ENCODE measurements around the gene CHRNA4. TPM values are rescaled to one million over a fixed set of nuclear protein-coding genes. Genes with fewer than 3 reads are reported as not detected.

CHRNA4 gene
- polyA plus RNA-seq, 1 donor: 0.45 TPM

DNA sequence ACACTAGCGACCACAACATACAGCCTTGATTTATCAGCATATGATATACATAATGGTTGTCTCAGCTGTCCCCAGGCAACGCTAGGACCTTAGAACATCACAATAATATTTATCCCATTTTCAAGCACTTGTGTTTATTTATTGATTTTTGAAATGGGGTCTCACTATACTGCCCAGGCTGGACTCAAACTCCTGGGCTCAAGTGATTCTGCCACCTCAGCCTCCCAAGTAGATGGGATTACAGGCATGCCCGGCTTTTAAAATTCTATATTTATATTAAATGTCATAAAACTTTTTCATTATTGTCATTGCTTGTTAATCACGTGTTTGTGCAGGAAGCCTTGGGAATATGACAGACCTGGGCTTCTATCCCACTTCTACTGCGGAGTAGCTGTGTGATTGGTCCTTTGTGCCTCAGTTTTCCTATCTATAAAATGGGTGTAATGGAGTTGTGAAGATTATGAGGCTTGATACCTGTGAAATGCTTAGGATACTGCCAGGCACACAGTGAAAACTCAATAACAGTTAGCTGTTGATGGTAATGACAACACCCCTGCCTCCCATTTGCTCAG, 58.0 kb downstream of the CHRNA4 start:
- Histone ChIP-seq H3K9me3 (ENCODE audit: control insufficient read depth, low read depth, low read length) (no peaks in the 10 kb centered on the region), H3K27ac (ENCODE audit: low read length) (no peak overlapping the region), H3K27me3 (ENCODE audit: control insufficient read depth, insufficient read depth, low read length) (peaks cover 11% of the 10 kb centered on the region), H3K4me1 (ENCODE audit: control insufficient read depth, insufficient read depth, low read length) (no peaks in the 10 kb centered on the region), H3K4me3 (ENCODE audit: low read length) (no peak overlapping the region), H3K36me3 (ENCODE audit: control insufficient read depth, insufficient read depth, low read length) (no peaks in the 10 kb centered on the region)
- 60% methylated on average over 1 of the region's 5 CpGs for WGBS (ENCODE audit: insufficient coverage, low lambda C conversion rate)
- no peak for DNase-seq

DNA sequence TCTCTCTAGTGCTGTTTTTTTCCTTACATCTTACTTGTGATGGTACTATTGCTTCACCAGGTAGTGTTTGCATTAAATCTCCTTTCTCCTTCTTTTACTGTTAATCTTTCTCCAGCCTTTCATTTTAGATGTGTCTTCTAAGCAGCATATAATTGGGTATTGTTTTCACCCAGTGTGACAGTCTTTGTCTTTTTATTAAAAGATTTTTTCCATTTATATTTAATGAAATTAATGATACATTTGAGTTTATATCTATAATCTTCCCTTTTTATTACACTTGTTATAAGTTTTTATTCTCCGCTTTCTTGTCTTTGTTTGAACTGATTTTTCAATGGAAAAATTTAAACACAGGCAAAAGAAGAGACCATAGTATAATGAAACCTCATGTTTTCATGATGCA, 59.5 kb downstream of the CHRNA4 start:
- Histone ChIP-seq H3K4me3 (ENCODE audit: low read length) (no peak overlapping the region), H3K27me3 (ENCODE audit: control insufficient read depth, insufficient read depth, low read length) (peaks cover 19% of the 10 kb centered on the region), H3K36me3 (ENCODE audit: control insufficient read depth, insufficient read depth, low read length) (no peaks in the 10 kb centered on the region), H3K9me3 (ENCODE audit: control insufficient read depth, low read depth, low read length) (no peaks in the 10 kb centered on the region), H3K4me1 (ENCODE audit: control insufficient read depth, insufficient read depth, low read length) (no peaks in the 10 kb centered on the region), H3K27ac (ENCODE audit: low read length) (no peak overlapping the region)
- WGBS (ENCODE audit: insufficient coverage, low lambda C conversion rate): 100% methylated on average over 1 of the region's 1 CpG
- DNase-seq: no peak

GRCh38 chr20:63298731-63299312, 62.3 kb downstream of the CHRNA4 start:
- no peak overlapping the region for H3K27ac ChIP-seq (ENCODE audit: low read length)
- H3K36me3 ChIP-seq (ENCODE audit: control insufficient read depth, insufficient read depth, low read length): no peaks in the 10 kb centered on the region
- H3K4me1 ChIP-seq (ENCODE audit: control insufficient read depth, insufficient read depth, low read length): no peaks in the 10 kb centered on the region
- DNase-seq: no peak
- peaks cover 2% of the 10 kb centered on the region for H3K9me3 ChIP-seq (ENCODE audit: control insufficient read depth, low read depth, low read length)
- WGBS (ENCODE audit: insufficient coverage, low lambda C conversion rate): 100% methylated on average over 1 of the region's 17 CpGs
- no peak overlapping the region for H3K4me3 ChIP-seq (ENCODE audit: low read length)
- H3K27me3 ChIP-seq (ENCODE audit: control insufficient read depth, insufficient read depth, low read length): peaks cover 39% of the 10 kb centered on the region

- Histone ChIP-seq H3K27me3 (ENCODE audit: control insufficient read depth, insufficient read depth, low read length) (peaks cover 44% of the 10 kb centered on the region), H3K4me3 (ENCODE audit: low read length) (no peak overlapping the region), H3K9me3 (ENCODE audit: control insufficient read depth, low read depth, low read length) (peaks cover 2% of the 10 kb centered on the region), H3K4me1 (ENCODE audit: control insufficient read depth, insufficient read depth, low read length) (no peaks in the 10 kb centered on the region), H3K27ac (ENCODE audit: low read length) (no peak overlapping the region), H3K36me3 (ENCODE audit: control insufficient read depth, insufficient read depth, low read length) (no peaks in the 10 kb centered on the region)
- DNase-seq: no peak
- 100% methylated on average over 1 of the region's 16 CpGs for whole genome bisulfite sequencing (ENCODE audit: insufficient coverage, low lambda C conversion rate)
These were observed 63.2 kb downstream of the CHRNA4 start for GRCh38 chr20:63297796-63298572.

GRCh38 chr20:63297371-63297781, 63.8 kb downstream of the CHRNA4 start:
- no peak overlapping the region for H3K27ac ChIP-seq (ENCODE audit: low read length)
- H3K4me1 ChIP-seq (ENCODE audit: control insufficient read depth, insufficient read depth, low read length): no peaks in the 10 kb centered on the region
- peaks cover 2% of the 10 kb centered on the region for H3K9me3 ChIP-seq (ENCODE audit: control insufficient read depth, low read depth, low read length)
- no peak overlapping the region for H3K4me3 ChIP-seq (ENCODE audit: low read length)
- no CpG with 5 or more reads among the region's 11 CpGs for WGBS (ENCODE audit: insufficient coverage, low lambda C conversion rate)
- DNase-seq: no peak
- peaks cover 44% of the 10 kb centered on the region for H3K27me3 ChIP-seq (ENCODE audit: control insufficient read depth, insufficient read depth, low read length)
- no peaks in the 10 kb centered on the region for H3K36me3 ChIP-seq (ENCODE audit: control insufficient read depth, insufficient read depth, low read length)

- Histone ChIP-seq H3K36me3 (ENCODE audit: control insufficient read depth, insufficient read depth, low read length) (no peaks in the 10 kb centered on the region), H3K4me3 (ENCODE audit: low read length) (no peak overlapping the region), H3K9me3 (ENCODE audit: control insufficient read depth, low read depth, low read length) (peaks cover 2% of the 10 kb centered on the region), H3K4me1 (ENCODE audit: control insufficient read depth, insufficient read depth, low read length) (no peaks in the 10 kb centered on the region), H3K27ac (ENCODE audit: low read length) (no peak overlapping the region), H3K27me3 (ENCODE audit: control insufficient read depth, insufficient read depth, low read length) (peaks cover 44% of the 10 kb centered on the region)
- DNase-seq: no peak
- WGBS (ENCODE audit: insufficient coverage, low lambda C conversion rate): no CpG with 5 or more reads among the region's 18 CpGs
These were observed 64.4 kb downstream of the CHRNA4 start for GRCh38 chr20:63296531-63297299.

- H3K27ac ChIP-seq (ENCODE audit: low read length): no peak overlapping the region
- H3K36me3 ChIP-seq (ENCODE audit: control insufficient read depth, insufficient read depth, low read length): no peaks in the 10 kb centered on the region
- H3K4me1 ChIP-seq (ENCODE audit: control insufficient read depth, insufficient read depth, low read length): no peaks in the 10 kb centered on the region
- no peak overlapping the region for H3K4me3 ChIP-seq (ENCODE audit: low read length)
- peaks cover 2% of the 10 kb centered on the region for H3K9me3 ChIP-seq (ENCODE audit: control insufficient read depth, low read depth, low read length)
- DNase-seq: no peak
- WGBS (ENCODE audit: insufficient coverage, low lambda C conversion rate): no CpG with 5 or more reads among the region's 20 CpGs
- H3K27me3 ChIP-seq (ENCODE audit: control insufficient read depth, insufficient read depth, low read length): peaks cover 44% of the 10 kb centered on the region
These were observed 65.3 kb downstream of the CHRNA4 start for GRCh38 chr20:63295846-63296245.

DNA sequence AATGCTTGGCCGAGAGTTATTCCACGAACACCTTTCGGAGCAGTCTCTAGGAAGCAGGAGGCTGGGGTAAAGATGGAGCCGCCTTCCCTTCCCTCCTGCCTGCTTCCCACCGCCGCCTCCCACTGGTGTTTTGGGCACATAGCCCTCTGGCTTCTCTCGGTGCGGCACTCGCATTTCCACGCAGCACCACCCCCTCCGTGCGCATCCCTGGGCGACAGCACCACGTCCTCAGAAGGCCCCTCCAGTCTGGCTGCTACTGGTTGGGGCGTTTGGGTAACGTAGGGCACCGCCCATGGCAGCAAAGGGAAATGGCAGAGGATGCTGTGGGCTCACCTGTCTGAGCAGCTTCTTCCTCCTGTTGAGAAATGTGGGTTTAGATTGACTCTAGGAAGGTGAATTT, 65.7 kb downstream of the CHRNA4 start:
- Histone ChIP-seq H3K9me3 (ENCODE audit: control insufficient read depth, low read depth, low read length) (peaks cover 2% of the 10 kb centered on the region), H3K36me3 (ENCODE audit: control insufficient read depth, insufficient read depth, low read length) (no peaks in the 10 kb centered on the region), H3K27ac (ENCODE audit: low read length) (no peak overlapping the region), H3K4me3 (ENCODE audit: low read length) (no peak overlapping the region), H3K27me3 (ENCODE audit: control insufficient read depth, insufficient read depth, low read length) (peaks cover 44% of the 10 kb centered on the region), H3K4me1 (ENCODE audit: control insufficient read depth, insufficient read depth, low read length) (no peaks in the 10 kb centered on the region)
- WGBS (ENCODE audit: insufficient coverage, low lambda C conversion rate): no CpG with 5 or more reads among the region's 17 CpGs
- DNase-seq: no peak

GRCh38 chr20:63295018-63295417, 66.1 kb downstream of the CHRNA4 start:
- Histone ChIP-seq H3K4me3 (ENCODE audit: low read length) (no peak overlapping the region), H3K27me3 (ENCODE audit: control insufficient read depth, insufficient read depth, low read length) (peaks cover 44% of the 10 kb centered on the region), H3K9me3 (ENCODE audit: control insufficient read depth, low read depth, low read length) (peaks cover 2% of the 10 kb centered on the region), H3K27ac (ENCODE audit: low read length) (no peak overlapping the region), H3K36me3 (ENCODE audit: control insufficient read depth, insufficient read depth, low read length) (no peaks in the 10 kb centered on the region), H3K4me1 (ENCODE audit: control insufficient read depth, insufficient read depth, low read length) (no peaks in the 10 kb centered on the region)
- WGBS (ENCODE audit: insufficient coverage, low lambda C conversion rate): no CpG with 5 or more reads among the region's 19 CpGs
- no peak for DNase-seq

DNA sequence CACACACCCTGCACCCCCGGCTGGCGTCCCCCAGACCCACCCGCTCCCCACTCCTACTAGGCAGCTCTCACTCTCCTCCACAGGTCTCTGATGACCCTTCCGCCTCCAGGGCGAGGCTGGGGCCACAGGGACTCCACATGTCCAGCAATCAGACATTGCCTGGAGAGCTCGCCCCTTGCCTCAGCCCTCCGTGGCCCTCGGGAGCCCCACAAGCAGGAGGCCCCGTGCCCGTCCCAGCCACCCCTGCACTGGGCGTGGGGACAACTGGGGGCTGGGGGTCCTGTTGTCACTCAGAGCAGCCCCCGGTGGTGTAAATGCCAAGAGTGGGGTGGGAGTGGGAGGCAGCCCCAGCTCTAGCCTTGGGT, 66.6 kb downstream of the CHRNA4 start:
- DNase-seq: no peak

More for the DNA sequence above, 66.6 kb downstream of the CHRNA4 start:
- no peak overlapping the region for H3K27ac ChIP-seq (ENCODE audit: low read length)
- H3K27me3 ChIP-seq (ENCODE audit: control insufficient read depth, insufficient read depth, low read length): peaks cover 44% of the 10 kb centered on the region
- peaks cover 2% of the 10 kb centered on the region for H3K9me3 ChIP-seq (ENCODE audit: control insufficient read depth, low read depth, low read length)
- no peaks in the 10 kb centered on the region for H3K36me3 ChIP-seq (ENCODE audit: control insufficient read depth, insufficient read depth, low read length)
- no peaks in the 10 kb centered on the region for H3K4me1 ChIP-seq (ENCODE audit: control insufficient read depth, insufficient read depth, low read length)
- H3K4me3 ChIP-seq (ENCODE audit: low read length): no peak overlapping the region
- no CpG with 5 or more reads among the region's 12 CpGs for WGBS (ENCODE audit: insufficient coverage, low lambda C conversion rate)

All from large intestine (tissue), 3 donors.